ENCODE data around the gene ARL6IP6.

- no peak for TF ChIP-seq POLR2A (IDR thresholded peaks at IDR 0.05; ENCODE audit: low read depth, low read length)
- no peak for TF ChIP-seq TAF1 (IDR thresholded peaks at IDR 0.05; ENCODE audit: borderline replicate concordance, low read depth, low read length)
- TF ChIP-seq POLR2AphosphoS5 (IDR thresholded peaks at IDR 0.05; ENCODE audit: low read depth, low read length): no peak
Measured at GRCh38 chr2:152693033-152693432, 25.4 kb upstream of the ARL6IP6 start.
